B cell (primary cell): ENCODE measurements around the gene GABRD. TPM values are rescaled to one million over a fixed set of nuclear protein-coding genes. Genes with fewer than 3 reads are reported as not detected.

Experiments
- ATAC-seq: fragments of 200-7000 bp; cut with Tn5 transposase; one replicate; pipeline ENCODE4 v1.10.0; 2021; ENCODE audit warnings: low read depth, mild to moderate bottlenecking, moderate number of reproducible peaks, moderate library complexity
- CTCF ChIA-PET: fragments of 350-600 bp; sonication (Branson Sonifier 250); formaldehyde crosslinking; loops from one replicate; lab custom pipeline; 2021; ENCODE audit warnings: antibody characterized with exemption, inconsistent platforms; lab: Charles Lee
- POLR2A ChIA-PET: fragments of 350-600 bp; sonication (Branson Sonifier 250); formaldehyde crosslinking; loops from one replicate; lab custom pipeline; 2021; ENCODE audit warnings: antibody characterized with exemption; lab: Charles Lee
- DNase-seq: peaks from one replicate; pipeline ENCODE4 v3.0.0; 2013
- H2AFZ ChIP-seq: 2 replicates; pipeline ENCODE4 v1.6.1; 2012; ENCODE audit warnings: mild to moderate bottlenecking, low read depth, low read length; ENCODE audit not compliant: insufficient read depth, poor library complexity, severe bottlenecking
- H3K27ac ChIP-seq, 2 donors: 1 replicate in 1 of 2; 2 replicates in 1 of 2; pipeline ENCODE4 v1.5.1; 2012 to 2013; ENCODE audit warnings: low read length in 2 of 2, mild to moderate bottlenecking in 2 of 2, moderate library complexity in 1 of 2
- H3K27me3 ChIP-seq, 4 experiments: fragments of 200-600 bp in 1 of 4; sonication (generic) in 1 of 4; replicated peaks in 1 of 4; 1 replicate in 2 of 4; 2 replicates in 2 of 4; pipeline versions ENCODE4 v1.6.1 to v1.7.0; 2013 to 2016; ENCODE audit warnings: low read length in 3 of 4, mild to moderate bottlenecking in 2 of 4, mixed read lengths in 1 of 4, moderate library complexity in 1 of 4; ENCODE audit not compliant: insufficient read depth in 4 of 4, control insufficient read depth in 3 of 4; ENCODE audit errors: control extremely low read depth in 1 of 4
- H3K36me3 ChIP-seq, 2 experiments: replicated peaks in 1 of 2; 1 replicate in 1 of 2; 2 replicates in 1 of 2; pipeline versions ENCODE4 v1.6.1 to v1.7.1; 2013; ENCODE audit warnings: low read length in 1 of 2; ENCODE audit not compliant: insufficient read depth in 2 of 2, control insufficient read depth in 1 of 2; ENCODE audit errors: control extremely low read depth in 1 of 2, extremely low read depth in 1 of 2
- H3K4me1 ChIP-seq, 2 donors: fragments of 200-600 bp in 1 of 2; sonication (generic) in 1 of 2; 1 replicate in 1 of 2; 2 replicates in 1 of 2; pipeline versions ENCODE4 v1.5.1 to v1.6.1; 2013 to 2017; ENCODE audit warnings: low read length in 2 of 2; ENCODE audit not compliant: control insufficient read depth in 2 of 2, insufficient read depth in 2 of 2
- H3K4me2 ChIP-seq: replicated peaks from 2 replicates; pipeline ENCODE3; 2012; ENCODE audit warnings: mild to moderate bottlenecking, low read depth, low read length; ENCODE audit not compliant: poor library complexity, severe bottlenecking
- H3K4me3 ChIP-seq, 5 experiments: fragments of 200-600 bp in 1 of 5; sonication (generic) in 1 of 5; 1 replicate in 3 of 5; 2 replicates in 2 of 5; pipeline versions ENCODE4 v1.5.1 to v1.7.0; 2011 to 2016; ENCODE audit warnings: low read length in 4 of 5, mild to moderate bottlenecking in 4 of 5, low read depth in 2 of 5, control low read depth in 1 of 5, moderate library complexity in 1 of 5; ENCODE audit not compliant: insufficient read depth in 1 of 5; ENCODE audit errors: control extremely low read depth in 1 of 5, extremely low read depth in 1 of 5
- H3K79me2 ChIP-seq: fragments of 200-600 bp; sonication (generic); one replicate; pipeline ENCODE4 v1.6.0; 2016; ENCODE audit warnings: low read length; ENCODE audit not compliant: control insufficient read depth, insufficient read depth
- H3K9ac ChIP-seq: fragments of 200-600 bp; sonication (generic); 2 replicates; pipeline ENCODE4 v1.6.1; 2017; ENCODE audit warnings: mild to moderate bottlenecking, low read length, moderate library complexity
- H3K9me3 ChIP-seq, 3 donors: one replicate each; pipeline versions ENCODE4 v1.6.1 to v1.7.1; 2013; ENCODE audit warnings: low read length in 2 of 3; ENCODE audit not compliant: control insufficient read depth in 2 of 3, insufficient read depth in 1 of 3; ENCODE audit errors: control extremely low read depth in 1 of 3
- H4K20me1 ChIP-seq: 2 replicates; pipeline ENCODE4 v1.6.0; 2012; ENCODE audit warnings: mild to moderate bottlenecking, low read length; ENCODE audit not compliant: insufficient read depth, control insufficient read depth, poor library complexity, severe bottlenecking
- H3K27ac Mint-ChIP-seq: one replicate; pipeline ENCODE4 v1.8.0; 2021; ENCODE audit warnings: mixed read lengths
- H3K27me3 Mint-ChIP-seq: one replicate; pipeline ENCODE4 v1.8.0; 2021; ENCODE audit warnings: mixed read lengths
- H3K4me1 Mint-ChIP-seq: one replicate; pipeline ENCODE4 v1.8.0; 2021; ENCODE audit warnings: mixed read lengths
- H3K4me3 Mint-ChIP-seq: one replicate; pipeline ENCODE4 v1.8.0; 2021; ENCODE audit warnings: mixed read lengths
- H3K9me3 Mint-ChIP-seq: one replicate; pipeline ENCODE4 v1.8.0; 2022; ENCODE audit warnings: mixed read lengths; ENCODE audit not compliant: insufficient read depth
- EZH2 ChIP-seq: IDR thresholded peaks from 2 replicates; pipeline ENCODE4 v1.6.1; 2012; ENCODE audit warnings: borderline replicate concordance, low read depth, mild to moderate bottlenecking, moderate library complexity, low read length; ENCODE audit not compliant: insufficient read depth, poor library complexity, severe bottlenecking
- WGBS: methylation state at CpG from one replicate; pipeline ENCODE4 v1.1.5; 2013; ENCODE audit warnings: missing lambda C conversion rate; ENCODE audit not compliant: insufficient coverage; 5-methylcytosine and 5-hydroxymethylcytosine counted together
- intact Hi-C: fragments of 100-400 bp; cut with micrococcal nuclease; formaldehyde crosslinking; loops from one replicate; pipeline ENCODE4 v1.10.0; 2022
- polyA plus RNA-seq: library from polyadenylated mRNA; depleted of rRNA; stranded (reverse); fragments of >200 nt; gene quantifications from 2 replicates; pipeline ENCODE4 v1.2.3, GENCODE V29; 2012
- total RNA-seq, 2 donors: library from RNA; stranded (reverse); fragments of 120-200 nt in 1 of 2; gene quantifications; 1 replicate in 1 of 2; 2 replicates in 1 of 2; pipeline versions ENCODE4 v1.2.3 to v1.2.4, GENCODE V29; 2013 to 2022
- TF ChIP-seq, protein P1 (sequence below): fragments of 200-600 bp; IDR thresholded peaks from one replicate; pipeline ENCODE4 v1.8.0; 2022; ENCODE audit warnings: antibody characterized with exemption, mild to moderate bottlenecking

GABRD gene
- total and polyA plus RNA-seq, 2 donors (not counting 1 experiment from before 2014, with no cell fraction given): not detected

DNA sequence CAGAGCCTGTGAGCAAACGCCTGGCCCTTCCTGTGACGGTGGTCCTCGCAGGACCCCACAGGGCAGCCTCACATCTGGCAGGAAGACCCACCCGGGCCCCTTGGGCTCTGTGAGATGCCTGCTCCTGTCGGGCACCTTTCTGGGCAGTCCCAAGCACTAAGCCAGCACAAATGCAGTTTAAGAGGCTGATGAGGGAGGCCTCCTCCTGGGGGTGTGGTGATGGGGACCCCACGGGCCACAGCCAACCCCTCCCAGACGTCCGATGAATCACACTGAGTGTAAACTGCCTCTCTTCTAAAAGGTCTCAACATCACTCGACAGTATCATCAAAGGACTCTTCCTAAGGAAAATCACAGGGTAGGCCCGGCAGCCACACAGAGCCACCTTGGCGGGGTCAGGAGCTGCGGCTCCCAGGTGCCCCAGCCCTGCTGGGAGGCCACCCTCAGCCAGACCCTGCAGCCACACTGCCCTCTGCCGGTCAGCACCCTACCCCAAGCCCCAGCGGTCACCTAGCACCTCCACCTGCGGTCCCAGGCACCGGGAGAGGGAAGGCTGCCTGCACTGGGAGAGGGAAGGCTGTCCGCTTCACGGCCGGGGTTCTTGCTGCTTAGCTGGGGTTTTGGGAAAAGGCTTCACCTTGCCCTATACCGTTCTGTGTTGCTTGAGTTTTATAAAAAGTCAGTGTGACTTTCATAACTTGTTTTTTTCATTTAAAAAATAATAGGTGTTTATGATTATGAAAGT is 27.2 kb downstream of the GABRD start:
- no peak overlapping the region for H3K4me3 ChIP-seq
- H4K20me1 ChIP-seq: peaks cover 3% of the 10 kb centered on the region
- DNase-seq: peak; percentile 65
- peaks cover 21% of the 10 kb centered on the region for H3K79me2 ChIP-seq
- H3K9me3 ChIP-seq: peaks cover 0 to 3% (median 0%) of the 10 kb centered on the region in 3 donors
- H2AFZ ChIP-seq: no peak overlapping the region
- peaks cover 24 to 34% of the 10 kb centered on the region in 2 donors for H3K4me1 ChIP-seq
- no peak overlapping the region for H3K27ac ChIP-seq
- H3K27me3 ChIP-seq: peaks cover 0 to 39% (median 15%) of the 10 kb centered on the region in 4 experiments
- no peak overlapping the region for H3K4me2 ChIP-seq
- peaks cover 27% of the 10 kb centered on the region for H3K4me1 Mint-ChIP-seq
- H3K9ac ChIP-seq: no peak overlapping the region
- H3K9me3 Mint-ChIP-seq: no peaks in the 10 kb centered on the region
- POLR2A ChIA-PET: no interaction called here
- 42% methylated on average over 10 of the region's 20 CpGs for WGBS
- no peak overlapping the region for H3K27ac Mint-ChIP-seq
- peaks cover 14% of the 10 kb centered on the region for H3K27me3 Mint-ChIP-seq
- no peaks in the 10 kb centered on the region for H3K36me3 ChIP-seq
- intact Hi-C loops: loop anchor here (1.0 kb wide), 1 partner anchor 102 kb away; no protein-coding TSS in a partner anchor
- ATAC-seq: no peak
- peak overlapping the region; percentile 67 for H3K4me3 Mint-ChIP-seq
- no peak for TF ChIP-seq EZH2
- TF ChIP-seq, protein P1, sequence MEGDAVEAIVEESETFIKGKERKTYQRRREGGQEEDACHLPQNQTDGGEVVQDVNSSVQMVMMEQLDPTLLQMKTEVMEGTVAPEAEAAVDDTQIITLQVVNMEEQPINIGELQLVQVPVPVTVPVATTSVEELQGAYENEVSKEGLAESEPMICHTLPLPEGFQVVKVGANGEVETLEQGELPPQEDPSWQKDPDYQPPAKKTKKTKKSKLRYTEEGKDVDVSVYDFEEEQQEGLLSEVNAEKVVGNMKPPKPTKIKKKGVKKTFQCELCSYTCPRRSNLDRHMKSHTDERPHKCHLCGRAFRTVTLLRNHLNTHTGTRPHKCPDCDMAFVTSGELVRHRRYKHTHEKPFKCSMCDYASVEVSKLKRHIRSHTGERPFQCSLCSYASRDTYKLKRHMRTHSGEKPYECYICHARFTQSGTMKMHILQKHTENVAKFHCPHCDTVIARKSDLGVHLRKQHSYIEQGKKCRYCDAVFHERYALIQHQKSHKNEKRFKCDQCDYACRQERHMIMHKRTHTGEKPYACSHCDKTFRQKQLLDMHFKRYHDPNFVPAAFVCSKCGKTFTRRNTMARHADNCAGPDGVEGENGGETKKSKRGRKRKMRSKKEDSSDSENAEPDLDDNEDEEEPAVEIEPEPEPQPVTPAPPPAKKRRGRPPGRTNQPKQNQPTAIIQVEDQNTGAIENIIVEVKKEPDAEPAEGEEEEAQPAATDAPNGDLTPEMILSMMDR: peak; percentile 58
- CTCF ChIA-PET: interaction anchor here (1.4 to 3.5 kb wide), 3 partner anchors 8 to 93 kb away, joined by 4 to 16 read pairs (median 10); no protein-coding TSS in a partner anchor
